ENCODE measurements around the gene ZDHHC11B.
"Not testable (repeated sequence)": the region's sequence is repeated elsewhere in the genome, so short reads cannot be mapped to it uniquely, and the experiment has no call there.

Gene ZDHHC11B

GRCh38 chr5:751992-752391 lies 32.5 kb downstream of the ZDHHC11B start:
- not testable (repeated sequence) for DNase-seq

- DNase-seq = no peak
These were observed 33.0 kb downstream of the ZDHHC11B start for GRCh38 chr5:751496-751895.

GRCh38 chr5:750226-750625 lies 34.3 kb downstream of the ZDHHC11B start:
- not testable (repeated sequence) for DNase-seq

GRCh38 chr5:749101-749670 lies 35.3 kb downstream of the ZDHHC11B start:
- no peak for DNase-seq

GRCh38 chr5:748011-748980 lies 36.2 kb downstream of the ZDHHC11B start:
- DNase-seq = not testable (repeated sequence)

GRCh38 chr5:747303-747844 lies 37.2 kb downstream of the ZDHHC11B start:
- DNase-seq = not testable (repeated sequence)

GRCh38 chr5:746258-746761 lies 38.2 kb downstream of the ZDHHC11B start:
- DNase-seq = no peak

- DNase-seq = not testable (repeated sequence)
These were observed 39.0 kb downstream of the ZDHHC11B start for GRCh38 chr5:745272-746142.

- not testable (repeated sequence) for DNase-seq
These were observed 40.7 kb downstream of the ZDHHC11B start for GRCh38 chr5:743696-744404.

- DNase-seq = not testable (repeated sequence)
These were observed 42.3 kb downstream of the ZDHHC11B start for GRCh38 chr5:742276-742675.

GRCh38 chr5:734145-734544 lies 50.4 kb downstream of the ZDHHC11B start:
- DNase-seq = not testable (repeated sequence)

- DNase-seq = not testable (repeated sequence)
These were observed 51.6 kb downstream of the ZDHHC11B start for GRCh38 chr5:732754-733454.

- DNase-seq = not testable (repeated sequence)
These were observed 55.3 kb downstream of the ZDHHC11B start for GRCh38 chr5:729225-729624.

GRCh38 chr5:727087-727486 lies 57.4 kb downstream of the ZDHHC11B start:
- not testable (repeated sequence) for DNase-seq

- not testable (repeated sequence) for DNase-seq
These were observed 60.7 kb downstream of the ZDHHC11B start for GRCh38 chr5:723865-724264.

- not testable (repeated sequence) for DNase-seq
These were observed 61.2 kb downstream of the ZDHHC11B start for GRCh38 chr5:723309-723708.

- not testable (repeated sequence) for DNase-seq
These were observed 65.2 kb downstream of the ZDHHC11B start for GRCh38 chr5:719379-719778.

GRCh38 chr5:717143-717542 lies 67.4 kb downstream of the ZDHHC11B start:
- DNase-seq = no peak

GRCh38 chr5:716740-717139 lies 67.8 kb downstream of the ZDHHC11B start:
- not testable (repeated sequence) for DNase-seq

GRCh38 chr5:715636-716035 lies 68.9 kb downstream of the ZDHHC11B start:
- not testable (repeated sequence) for DNase-seq

Data from T-helper 9 cell (primary cell).